DND-41 (cell line): ENCODE measurements around the gene ABT1.

ENCODE experiments used
- ATAC-seq: fragments of 200-7000 bp; cut with Tn5 transposase; 3 replicates; pipeline ENCODE4 v1.9.1; 2021; ENCODE audit warnings: low read depth; ENCODE audit not compliant: insufficient read depth
- DNase-seq: peaks from one replicate; pipeline ENCODE4 v3.0.0-alpha.2; 2020
- H2AFZ ChIP-seq: 2 replicates; pipeline ENCODE4 v1.6.0; 2012; ENCODE audit warnings: low read depth, low read length
- H3K27ac ChIP-seq: 2 replicates; pipeline ENCODE4 v1.5.1; 2012; ENCODE audit warnings: low read length, inconsistent platforms
- H3K27me3 ChIP-seq: fragments of 200-600 bp; sonication (generic); 2 replicates; pipeline ENCODE4 v1.6.0; 2012; ENCODE audit warnings: low read length, mild to moderate bottlenecking, inconsistent platforms; ENCODE audit not compliant: insufficient read depth, poor library complexity
- H3K36me3 ChIP-seq: 2 replicates; pipeline ENCODE4 v1.5.1; 2012; ENCODE audit warnings: low read length, inconsistent platforms; ENCODE audit not compliant: insufficient read depth
- H3K4me1 ChIP-seq: 2 replicates; pipeline ENCODE4 v1.5.1; 2012; ENCODE audit warnings: mild to moderate bottlenecking, low read length; ENCODE audit not compliant: insufficient read depth
- H3K4me2 ChIP-seq: 2 replicates; pipeline ENCODE4 v1.6.0; 2012; ENCODE audit warnings: mild to moderate bottlenecking, moderate library complexity, low read length, inconsistent platforms; ENCODE audit not compliant: insufficient read depth
- H3K4me3 ChIP-seq, 2 experiments: fragments of 200-600 bp in 1 of 2; shearing (Covaris generic) in 1 of 2; 2 replicates each; pipeline ENCODE4 v1.5.1; 2012 to 2016; ENCODE audit warnings: inconsistent platforms in 2 of 2, low read length in 2 of 2, mild to moderate bottlenecking in 2 of 2, low read depth in 1 of 2, moderate library complexity in 1 of 2
- H3K79me2 ChIP-seq: 2 replicates; pipeline ENCODE4 v1.6.0; 2012; ENCODE audit warnings: low read length, inconsistent platforms; ENCODE audit not compliant: insufficient read depth
- H3K9ac ChIP-seq: 2 replicates; pipeline ENCODE4 v1.6.0; 2012; ENCODE audit warnings: low read depth, mild to moderate bottlenecking, inconsistent platforms, low read length, moderate library complexity
- H3K9me3 ChIP-seq: 2 replicates; pipeline ENCODE4 v1.5.1; 2012; ENCODE audit warnings: low read length, moderate library complexity, mild to moderate bottlenecking, inconsistent platforms; ENCODE audit not compliant: insufficient read depth, severe bottlenecking
- H4K20me1 ChIP-seq: 2 replicates; pipeline ENCODE4 v1.6.0; 2012; ENCODE audit warnings: low read length; ENCODE audit not compliant: insufficient read depth
- EZH2 ChIP-seq: IDR thresholded peaks from 3 replicates; pipeline ENCODE4 v1.6.1; 2012; ENCODE audit warnings: borderline replicate concordance, low read depth, mild to moderate bottlenecking, moderate library complexity, low read length, inconsistent platforms; ENCODE audit not compliant: severe bottlenecking
- TF ChIP-seq, protein P1 (sequence below): IDR thresholded peaks from 2 replicates; pipeline ENCODE4 v1.5.1; 2012; ENCODE audit warnings: borderline replicate concordance, low read length, moderate library complexity, mild to moderate bottlenecking; ENCODE audit not compliant: poor library complexity, severe bottlenecking; ENCODE audit errors: extremely low read depth

Gene ABT1

DNA sequence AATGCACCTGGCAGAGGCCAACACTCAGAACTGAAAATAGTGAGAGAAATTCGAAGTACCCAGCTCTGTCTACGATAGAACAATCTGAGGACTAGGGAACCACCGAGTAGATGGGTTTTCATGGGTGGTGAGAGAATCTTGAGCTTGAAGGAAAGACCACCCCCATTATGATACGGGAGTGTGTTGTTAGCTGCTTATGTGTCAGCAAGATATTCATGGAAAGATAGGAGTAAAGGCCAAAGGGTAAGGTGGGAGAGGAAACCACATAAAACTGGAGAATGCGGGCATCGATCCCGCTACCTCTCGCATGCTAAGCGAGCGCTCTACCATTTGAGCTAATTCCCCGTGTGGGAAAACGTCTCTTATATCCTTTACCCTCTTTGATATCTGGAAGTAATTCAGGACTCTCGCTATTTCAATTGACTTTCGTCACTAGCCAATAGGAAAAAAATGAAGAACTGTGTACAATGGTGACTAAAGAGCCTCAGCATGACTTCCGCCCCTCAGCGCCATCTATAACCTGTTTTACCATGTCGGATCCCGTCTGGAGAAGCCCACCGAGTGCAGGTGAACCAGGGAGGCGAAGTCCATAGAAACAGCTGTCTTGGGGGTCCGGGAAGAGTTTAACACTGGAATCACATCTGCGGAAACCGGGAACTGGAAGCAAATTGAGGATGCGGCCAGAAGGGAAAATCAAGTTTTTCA is 25.0 kb upstream of the ABT1 start:
- Histone ChIP-seq H3K4me2 (no peak overlapping the region), H4K20me1 (no peaks in the 10 kb centered on the region), H3K27me3 (no peaks in the 10 kb centered on the region), H3K27ac (no peak overlapping the region), H3K36me3 (no peaks in the 10 kb centered on the region), H3K9me3 (no peaks in the 10 kb centered on the region), H3K4me1 (peaks cover 29% of the 10 kb centered on the region), H3K4me3 (no peak overlapping the region), H3K9ac (no peak overlapping the region), H2AFZ (peak overlapping the region; percentile 36; the same call in 1 of the 2 replicates), H3K79me2 (no peaks in the 10 kb centered on the region)
- TF ChIP-seq, protein P1, sequence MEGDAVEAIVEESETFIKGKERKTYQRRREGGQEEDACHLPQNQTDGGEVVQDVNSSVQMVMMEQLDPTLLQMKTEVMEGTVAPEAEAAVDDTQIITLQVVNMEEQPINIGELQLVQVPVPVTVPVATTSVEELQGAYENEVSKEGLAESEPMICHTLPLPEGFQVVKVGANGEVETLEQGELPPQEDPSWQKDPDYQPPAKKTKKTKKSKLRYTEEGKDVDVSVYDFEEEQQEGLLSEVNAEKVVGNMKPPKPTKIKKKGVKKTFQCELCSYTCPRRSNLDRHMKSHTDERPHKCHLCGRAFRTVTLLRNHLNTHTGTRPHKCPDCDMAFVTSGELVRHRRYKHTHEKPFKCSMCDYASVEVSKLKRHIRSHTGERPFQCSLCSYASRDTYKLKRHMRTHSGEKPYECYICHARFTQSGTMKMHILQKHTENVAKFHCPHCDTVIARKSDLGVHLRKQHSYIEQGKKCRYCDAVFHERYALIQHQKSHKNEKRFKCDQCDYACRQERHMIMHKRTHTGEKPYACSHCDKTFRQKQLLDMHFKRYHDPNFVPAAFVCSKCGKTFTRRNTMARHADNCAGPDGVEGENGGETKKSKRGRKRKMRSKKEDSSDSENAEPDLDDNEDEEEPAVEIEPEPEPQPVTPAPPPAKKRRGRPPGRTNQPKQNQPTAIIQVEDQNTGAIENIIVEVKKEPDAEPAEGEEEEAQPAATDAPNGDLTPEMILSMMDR = no peak
- no peak for TF ChIP-seq EZH2
- DNase-seq = no peak
- no peak for ATAC-seq

DNA sequence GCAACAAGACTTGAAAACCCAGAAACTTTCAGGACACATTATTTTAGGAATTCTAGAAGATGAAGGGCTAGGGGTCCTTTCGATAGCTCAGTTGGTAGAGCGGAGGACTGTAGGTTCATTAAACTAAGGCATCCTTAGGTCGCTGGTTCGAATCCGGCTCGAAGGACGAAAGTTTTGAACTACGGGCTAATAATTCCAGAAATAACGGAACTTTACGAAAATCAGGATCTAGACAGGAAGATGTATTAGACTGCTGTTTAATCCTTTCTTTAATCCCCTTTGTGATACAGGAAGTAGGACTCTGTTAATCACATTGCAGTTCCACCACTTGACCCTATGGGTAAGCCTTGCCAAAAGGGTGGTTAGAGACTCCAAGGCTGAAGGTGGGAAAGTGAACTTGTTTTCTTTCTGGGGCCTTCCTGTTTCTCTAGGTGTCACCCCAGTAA is 21.2 kb upstream of the ABT1 start:
- Histone ChIP-seq H2AFZ (peak overlapping the region; percentile 21; the same call in 1 of the 2 replicates), H3K4me2 (no peak overlapping the region)
- no peak for ATAC-seq

GRCh38 chr6:26576407-26576843 is 20.3 kb upstream of the ABT1 start:
- TF ChIP-seq EZH2 = no peak
- TF ChIP-seq, protein P1 = no peak
- Histone ChIP-seq H3K9ac (no peak overlapping the region), H4K20me1 (no peaks in the 10 kb centered on the region), H3K4me3 (no peak overlapping the region), H3K36me3 (no peaks in the 10 kb centered on the region), H3K4me1 (peaks cover 21% of the 10 kb centered on the region), H3K4me2 (no peak overlapping the region), H3K9me3 (peaks cover 4% of the 10 kb centered on the region), H2AFZ (no peak overlapping the region), H3K79me2 (no peaks in the 10 kb centered on the region), H3K27me3 (no peaks in the 10 kb centered on the region), H3K27ac (no peak overlapping the region)
- DNase-seq (no peak), ATAC-seq (no peak)

More for the DNA sequence above, 21.2 kb upstream of the ABT1 start:
- no peak overlapping the region for H3K27ac ChIP-seq
- no peak overlapping the region for H3K4me3 ChIP-seq
- no peak for TF ChIP-seq EZH2
- TF ChIP-seq, protein P1 = no peak
- no peaks in the 10 kb centered on the region for H3K79me2 ChIP-seq
- DNase-seq = no peak
- H4K20me1 ChIP-seq = no peaks in the 10 kb centered on the region
- H3K27me3 ChIP-seq = no peaks in the 10 kb centered on the region
- H3K4me1 ChIP-seq = peaks cover 21% of the 10 kb centered on the region
- H3K36me3 ChIP-seq = no peaks in the 10 kb centered on the region
- peaks cover 4% of the 10 kb centered on the region for H3K9me3 ChIP-seq
- H3K9ac ChIP-seq = no peak overlapping the region
